Activated naive CD8-positive, alpha-beta T cell treated with anti-CD3 and anti-CD28 coated beads, Interleukin-2, amount 50 U/mL, for 16 hours (primary cell): ENCODE measurements around the gene CSF3.

ENCODE experiments used
- DNase-seq: peaks from one replicate; pipeline ENCODE4 v3.0.0-alpha.2; 2020; ENCODE audit warnings: low read depth, low spot score

Gene CSF3

GRCh38 chr17:40023590-40024292, 8.5 kb downstream of the CSF3 start:
- no peak for DNase-seq

GRCh38 chr17:40024901-40025300, 9.7 kb downstream of the CSF3 start:
- no peak for DNase-seq

DNA sequence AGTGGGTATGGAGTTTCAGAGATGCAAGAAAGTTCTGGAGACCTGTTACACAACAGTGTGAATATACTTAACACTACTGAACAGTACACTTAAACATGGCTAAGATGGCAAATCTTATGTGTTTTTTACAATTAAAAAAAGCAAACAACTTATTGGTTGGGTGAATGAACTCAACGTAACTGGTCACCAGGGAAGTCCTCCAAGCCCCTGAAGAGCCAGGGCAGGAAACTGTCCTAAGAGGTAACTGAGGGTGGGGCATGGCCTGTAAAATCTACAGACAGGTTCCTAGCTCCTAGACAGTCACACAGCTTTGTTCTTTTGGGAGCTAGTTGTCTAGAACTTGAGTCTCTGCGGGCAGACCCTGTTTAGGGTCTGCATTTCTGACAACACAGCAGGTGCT, 10.3 kb downstream of the CSF3 start:
- no peak for DNase-seq

DNA sequence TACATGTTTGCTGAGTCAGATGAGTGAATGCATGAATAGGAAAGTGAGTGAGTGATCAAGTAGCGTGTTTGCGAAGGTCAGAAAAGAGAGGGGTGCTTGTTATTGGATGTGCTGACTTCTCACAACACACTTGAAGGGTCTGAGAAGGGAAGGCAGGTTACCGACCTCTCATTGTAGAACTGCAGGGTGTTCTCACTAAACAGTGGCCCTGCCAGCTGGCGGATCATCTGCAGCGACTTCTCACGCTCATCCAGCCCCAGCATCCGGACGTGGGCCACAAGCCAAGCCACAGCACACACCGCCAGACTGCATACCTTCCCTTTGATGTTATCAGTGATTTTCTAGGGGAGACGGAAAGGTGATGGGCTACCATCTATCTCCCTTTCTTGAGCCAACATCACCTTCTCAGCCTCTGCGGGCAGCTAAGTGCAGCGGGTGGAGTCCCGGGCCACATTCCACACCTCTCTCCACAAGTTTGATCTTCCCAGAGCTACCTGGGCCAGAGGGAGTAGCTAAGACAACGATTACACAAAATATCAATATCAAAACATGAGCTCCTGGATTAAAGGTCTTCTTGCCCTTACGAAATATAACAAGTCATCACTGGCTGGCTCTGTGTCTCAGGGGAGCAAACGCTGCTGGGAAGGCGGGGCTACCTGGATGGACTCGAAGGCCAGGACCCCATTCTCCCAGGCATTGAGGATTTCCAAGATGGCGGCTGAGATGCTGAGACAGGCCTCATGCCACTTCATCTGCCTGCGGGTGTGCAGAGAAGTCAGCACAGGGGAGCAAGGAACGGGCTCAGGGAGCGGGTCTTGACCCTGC, 11.0 kb downstream of the CSF3 start:
- DNase-seq = peak; percentile 15

- DNase-seq = peak; percentile 37
These were observed 11.8 kb downstream of the CSF3 start for GRCh38 chr17:40026816-40027613.

DNA sequence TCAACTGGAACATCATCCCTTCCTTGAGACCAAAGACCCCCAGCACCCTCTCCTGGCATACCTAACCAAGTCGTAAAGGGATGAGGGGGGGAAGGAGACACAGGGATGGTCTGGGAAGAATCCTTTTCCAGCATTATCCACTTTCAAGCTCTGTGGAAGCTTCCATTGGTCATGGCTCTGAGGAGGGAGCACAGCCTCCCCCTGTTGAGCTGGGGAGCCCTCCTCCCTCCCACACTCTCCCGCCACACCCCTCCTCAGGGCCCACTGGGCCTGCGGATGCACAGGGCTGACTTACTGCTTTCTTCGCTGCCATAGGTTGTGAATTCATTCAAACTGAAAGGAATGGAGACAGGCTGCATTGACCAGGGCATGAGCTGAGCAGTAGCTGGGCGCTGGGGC, 12.4 kb downstream of the CSF3 start:
- no peak for DNase-seq

GRCh38 chr17:40028595-40028994, 13.4 kb downstream of the CSF3 start:
- DNase-seq = no peak

DNA sequence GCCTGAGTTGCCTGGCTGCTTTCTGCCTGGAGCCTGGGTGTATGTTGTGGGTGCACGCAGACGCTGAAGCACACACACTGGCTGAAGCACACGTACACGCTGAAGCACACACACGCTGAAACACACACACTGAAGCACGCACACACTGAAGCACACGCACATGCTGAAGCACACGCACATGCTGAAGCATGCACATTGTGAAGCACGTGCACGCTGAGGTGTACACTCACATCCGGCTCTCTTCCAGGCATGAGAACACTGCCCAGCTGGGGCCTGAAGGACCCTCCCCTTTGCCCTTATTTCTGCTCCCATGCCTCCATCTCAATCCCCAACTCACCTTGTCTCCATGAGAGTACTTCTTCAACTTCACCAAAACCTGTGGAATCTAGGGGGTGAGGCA, 16.5 kb downstream of the CSF3 start:
- DNase-seq = no peak

GRCh38 chr17:40032322-40033320, 17.4 kb downstream of the CSF3 start:
- no peak for DNase-seq

DNA sequence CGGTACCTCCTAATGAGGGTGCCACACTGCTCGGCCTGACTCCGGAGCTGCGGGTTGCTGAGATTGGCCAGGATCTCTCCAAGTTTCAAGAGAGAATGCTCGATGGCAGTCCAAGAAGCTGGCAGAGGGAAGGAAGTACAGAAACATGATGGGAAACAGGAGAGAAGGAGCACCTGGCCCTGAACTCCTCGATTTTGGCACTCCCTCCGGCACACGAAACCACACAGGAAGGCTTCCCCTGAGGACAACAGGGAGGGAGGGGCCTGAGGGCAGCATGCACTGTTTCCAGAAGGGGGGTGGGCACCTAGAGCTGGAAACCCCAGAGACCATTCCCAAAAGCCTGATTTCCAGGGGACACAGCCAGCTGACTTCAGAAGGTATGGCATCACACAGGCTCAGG, 18.1 kb downstream of the CSF3 start:
- DNase-seq = no peak

- DNase-seq = no peak
These were observed 19.4 kb downstream of the CSF3 start for GRCh38 chr17:40034426-40035161.

GRCh38 chr17:40035162-40035559, 19.9 kb downstream of the CSF3 start:
- DNase-seq = no peak

GRCh38 chr17:40038882-40039513, 23.8 kb downstream of the CSF3 start:
- no peak for DNase-seq

DNA sequence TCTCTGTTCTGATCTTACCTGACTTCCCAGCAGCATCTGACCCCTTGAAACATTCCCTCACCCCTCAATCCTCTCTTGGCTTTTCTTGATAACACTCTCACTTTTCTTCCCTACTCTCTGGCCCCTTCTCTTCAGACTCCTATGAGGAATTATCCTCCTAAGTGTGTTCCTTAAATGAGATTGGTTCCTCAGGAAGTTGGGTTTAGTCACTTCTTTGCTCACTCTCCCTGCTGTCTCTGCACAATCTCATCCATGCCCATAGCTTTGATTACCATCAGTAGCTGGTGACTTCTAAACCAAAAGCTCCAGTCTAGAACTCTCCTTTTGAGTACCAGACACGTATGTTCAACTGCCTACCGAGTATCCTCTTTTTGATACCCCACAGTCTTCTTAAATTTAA, 26.0 kb downstream of the CSF3 start:
- DNase-seq = no peak

DNA sequence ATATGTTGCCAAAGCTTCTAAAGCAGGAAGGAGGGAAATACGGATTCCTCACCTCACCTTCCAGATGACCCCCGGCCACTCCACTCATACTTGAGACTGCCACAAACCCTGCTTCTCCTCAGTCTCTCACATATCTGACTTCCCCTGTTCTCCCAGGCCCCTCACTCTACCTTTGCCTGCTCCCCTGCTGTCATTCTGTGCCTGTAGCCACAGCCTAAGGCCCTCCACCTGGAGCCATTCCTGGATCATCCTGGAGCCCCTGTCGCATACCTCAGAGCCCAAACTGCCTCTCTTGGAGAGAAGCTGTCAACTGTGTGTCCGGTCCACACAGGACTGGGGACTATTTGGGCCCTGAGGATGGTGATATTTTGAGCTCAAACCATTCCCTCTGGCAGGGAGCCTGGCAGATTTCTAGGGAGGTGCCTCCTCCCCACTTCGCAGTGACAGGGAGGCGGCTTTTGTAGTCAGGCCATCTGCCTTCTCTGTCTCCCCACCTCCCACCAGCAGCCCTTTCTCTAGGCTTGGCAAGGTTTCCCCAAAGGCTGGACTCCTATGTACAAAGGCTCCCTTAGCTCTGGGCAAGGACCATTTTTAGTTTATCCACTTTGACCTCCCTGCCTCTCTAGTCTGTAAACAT, 41.3 kb downstream of the CSF3 start:
- DNase-seq = no peak

- no peak for DNase-seq
These were observed 43.0 kb downstream of the CSF3 start for GRCh38 chr17:40058186-40058784.

DNA sequence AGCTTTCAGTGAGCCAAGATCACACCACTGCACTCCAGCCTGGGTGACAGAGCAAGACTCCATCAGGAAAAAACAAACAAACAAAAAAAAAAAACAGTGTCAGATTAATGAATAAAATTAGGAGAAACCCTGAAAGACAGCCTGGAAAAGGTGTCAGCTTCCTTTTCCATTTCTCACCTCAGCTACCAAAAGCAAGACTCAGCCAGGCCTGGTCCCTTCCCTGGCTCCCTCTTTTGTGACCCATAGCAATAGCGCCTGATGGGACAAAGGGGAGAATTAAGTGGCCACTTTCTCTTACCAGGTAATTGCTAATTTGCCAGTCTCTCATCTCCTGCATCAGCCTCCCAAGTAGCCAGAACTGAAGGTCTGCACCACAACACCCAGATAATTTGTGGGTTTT, 43.6 kb downstream of the CSF3 start:
- DNase-seq = no peak

GRCh38 chr17:40059729-40060475, 44.7 kb downstream of the CSF3 start:
- DNase-seq = no peak
